Measurements from ENCODE around the gene TPSAB1.
"Not testable (repeated sequence)": the region's sequence is repeated elsewhere in the genome, so short reads cannot be mapped to it uniquely, and the experiment has no call there.

TPSAB1 gene

GRCh38 chr16:1240436-1240835, at the start of gene TPSAB1:
TPSAB1 (plus strand) TSS chr16:1240705; CDS start chr16:1240939, 234 bp downstream.
- in situ Hi-C loops (cut with HindIII; ENCODE audit: low sequenced_read_pairs) = not testable (repeated sequence)

DNA sequence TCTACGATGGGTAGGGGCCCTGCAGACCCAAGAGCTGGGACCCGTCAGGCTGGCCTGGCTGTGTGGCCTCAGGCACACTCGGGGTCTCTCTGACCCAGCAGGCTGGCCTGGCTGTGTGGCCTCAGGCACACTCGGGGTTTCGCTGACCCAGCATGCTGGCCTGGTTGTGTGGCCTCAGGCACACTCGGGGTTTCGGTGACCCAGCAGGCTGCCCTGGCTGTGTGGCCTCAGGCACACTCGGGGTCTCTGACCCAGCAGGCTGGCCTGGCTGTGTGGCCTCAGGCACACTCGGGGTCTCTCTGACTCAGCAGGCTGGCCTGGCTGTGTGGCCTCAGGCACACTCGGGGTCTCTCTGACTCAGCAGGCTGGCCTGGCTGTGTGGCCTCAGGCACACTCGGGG, 49.7 kb upstream of the TPSAB1 start:
- in situ Hi-C loops (cut with HindIII; ENCODE audit: low sequenced_read_pairs) = not testable (repeated sequence)

- in situ Hi-C loops (cut with HindIII; ENCODE audit: low sequenced_read_pairs) = no loop called here
Observed at GRCh38 chr16:1192384-1193073, 48.0 kb upstream of the TPSAB1 start.

- in situ Hi-C loops (cut with HindIII; ENCODE audit: low sequenced_read_pairs) = no loop called here
Observed at GRCh38 chr16:1193143-1193824, 47.2 kb upstream of the TPSAB1 start.

GRCh38 chr16:1193825-1194581, 46.5 kb upstream of the TPSAB1 start:
- in situ Hi-C loops (cut with HindIII; ENCODE audit: low sequenced_read_pairs) = no loop called here

DNA sequence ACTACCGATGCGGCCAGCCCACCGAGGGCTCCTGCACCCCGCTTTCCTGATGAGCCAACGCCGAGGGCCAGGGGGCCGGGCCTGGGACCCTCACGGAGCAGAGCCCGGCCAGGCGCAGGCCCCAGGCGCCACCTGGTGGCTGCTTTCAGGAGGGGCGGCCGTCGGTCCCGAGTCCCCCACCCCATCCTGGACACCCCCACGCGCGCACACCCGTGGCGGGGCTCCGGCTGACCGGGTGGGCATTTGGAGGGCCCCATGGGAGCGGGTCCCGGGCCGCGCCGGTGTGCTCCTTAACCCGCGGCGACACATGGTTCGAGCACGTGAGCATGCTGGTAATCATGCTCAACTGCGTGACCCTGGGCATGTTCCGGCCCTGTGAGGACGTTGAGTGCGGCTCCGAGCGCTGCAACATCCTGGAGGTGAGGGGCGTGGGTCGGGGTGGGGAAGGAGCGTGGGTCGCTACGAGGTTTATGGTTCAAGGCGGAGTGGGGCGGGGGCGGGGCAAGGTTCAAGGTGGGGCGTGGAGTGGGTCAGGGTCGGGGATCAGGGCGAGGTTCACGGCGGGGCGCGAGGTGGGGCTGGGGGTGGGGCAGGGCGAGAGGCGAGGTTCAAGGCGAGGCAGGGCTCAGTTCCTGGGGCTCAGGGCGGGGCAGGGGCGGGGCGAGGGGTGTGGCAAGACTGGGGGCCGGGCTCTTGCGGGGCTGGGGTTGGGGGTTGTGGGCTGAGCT, 45.7 kb upstream of the TPSAB1 start:
- in situ Hi-C loops (cut with HindIII; ENCODE audit: low sequenced_read_pairs) = no loop called here

- in situ Hi-C loops (cut with HindIII; ENCODE audit: low sequenced_read_pairs) = no loop called here
Observed at GRCh38 chr16:1195393-1195666, 45.2 kb upstream of the TPSAB1 start.

GRCh38 chr16:1196494-1196893, 44.0 kb upstream of the TPSAB1 start:
- in situ Hi-C loops (cut with HindIII; ENCODE audit: low sequenced_read_pairs) = no loop called here

DNA sequence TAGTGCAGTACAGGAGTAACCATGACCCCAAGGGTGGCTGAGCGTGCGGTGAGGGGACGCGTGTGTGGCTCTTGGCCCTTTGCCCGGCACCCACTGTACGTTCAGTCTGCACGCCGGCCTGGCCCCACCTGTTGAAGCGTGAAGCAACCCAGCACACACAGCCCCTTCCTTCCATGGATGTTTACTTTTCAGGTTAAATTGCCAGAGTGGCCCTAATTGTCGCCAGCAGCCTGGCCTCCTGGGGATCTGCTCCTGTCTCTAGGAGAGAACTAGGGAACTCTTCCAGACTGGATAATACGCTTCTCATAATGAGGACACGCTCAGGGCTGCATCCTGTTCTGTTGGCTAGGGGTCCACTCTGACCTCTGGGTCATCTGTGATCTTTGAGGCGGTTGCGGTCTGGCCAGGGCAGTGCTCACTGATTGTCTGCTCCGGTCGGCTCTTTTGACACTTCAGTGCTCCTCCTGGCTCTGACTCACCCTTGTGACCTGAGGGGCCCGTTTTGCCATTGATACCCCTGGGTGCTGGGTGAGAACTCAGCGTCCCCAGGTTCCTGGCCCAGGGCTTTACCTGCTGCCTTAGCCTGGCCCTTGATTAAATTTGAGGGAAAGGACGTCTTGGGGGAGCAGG, 43.2 kb upstream of the TPSAB1 start:
- in situ Hi-C loops (cut with HindIII; ENCODE audit: low sequenced_read_pairs) = no loop called here

GRCh38 chr16:1198194-1198593, 42.3 kb upstream of the TPSAB1 start:
- in situ Hi-C loops (cut with HindIII; ENCODE audit: low sequenced_read_pairs) = no loop called here

DNA sequence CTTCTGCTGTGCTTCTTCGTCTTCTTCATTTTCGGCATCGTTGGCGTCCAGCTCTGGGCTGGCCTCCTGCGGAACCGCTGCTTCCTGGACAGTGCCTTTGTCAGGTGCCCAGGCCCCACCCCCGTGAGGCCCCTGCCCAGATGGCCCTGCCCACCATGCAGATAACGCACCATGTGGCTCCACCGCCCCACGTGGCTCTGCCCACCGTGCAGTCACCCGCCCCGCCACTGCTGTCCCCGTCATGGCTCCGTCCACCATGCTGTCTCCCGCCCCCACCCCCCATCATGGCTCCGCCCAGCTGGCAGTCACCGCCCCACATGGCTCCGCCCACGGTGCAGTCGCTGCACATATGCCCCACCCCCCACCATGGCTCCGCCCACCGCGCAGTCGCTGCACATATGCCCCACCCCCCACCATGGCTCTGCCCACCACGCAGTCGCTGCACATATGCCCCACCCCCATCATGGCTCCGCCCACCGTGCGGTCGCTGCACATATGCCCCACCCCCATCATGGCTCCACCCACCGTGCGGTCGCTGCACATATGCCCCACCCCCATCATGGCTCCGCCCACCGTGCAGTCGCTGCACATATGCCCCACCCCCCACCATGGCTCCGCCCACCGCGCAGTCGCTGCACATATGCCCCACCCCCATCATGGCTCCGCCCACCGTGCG, 41.7 kb upstream of the TPSAB1 start:
- in situ Hi-C loops (cut with HindIII; ENCODE audit: low sequenced_read_pairs) = not testable (repeated sequence)

DNA sequence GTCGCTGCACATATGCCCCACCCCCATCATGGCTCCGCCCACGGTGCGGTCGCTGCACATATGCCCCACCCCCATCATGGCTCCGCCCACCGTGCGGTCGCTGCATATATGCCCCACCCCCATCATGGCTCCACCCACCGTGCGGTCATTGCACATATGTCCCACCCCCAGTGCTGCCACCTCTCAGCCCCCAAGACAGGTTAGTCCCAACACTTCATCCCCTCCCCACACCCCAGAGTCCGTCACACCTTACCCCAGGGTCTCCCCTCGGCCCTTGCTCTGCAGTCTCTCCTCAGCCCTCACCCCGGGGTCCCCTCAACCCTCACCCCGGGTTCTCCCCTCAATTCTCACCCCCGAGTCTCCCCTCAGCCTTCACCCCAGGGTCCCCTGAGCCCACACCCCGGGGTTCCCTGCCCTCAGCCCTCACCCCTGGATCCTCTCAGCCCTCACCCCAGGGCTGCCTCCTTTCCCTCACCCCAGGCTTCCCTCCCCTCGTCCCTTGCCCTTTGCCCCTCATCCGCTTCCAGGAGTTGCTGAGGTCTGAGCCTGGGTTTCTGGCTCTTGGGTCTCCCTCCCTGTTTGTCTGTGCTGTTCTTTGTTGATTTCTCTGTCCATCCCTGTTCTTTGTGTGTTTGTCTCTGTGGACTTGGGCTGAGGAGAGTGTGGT, 41.0 kb upstream of the TPSAB1 start:
- in situ Hi-C loops (cut with HindIII; ENCODE audit: low sequenced_read_pairs) = no loop called here

DNA sequence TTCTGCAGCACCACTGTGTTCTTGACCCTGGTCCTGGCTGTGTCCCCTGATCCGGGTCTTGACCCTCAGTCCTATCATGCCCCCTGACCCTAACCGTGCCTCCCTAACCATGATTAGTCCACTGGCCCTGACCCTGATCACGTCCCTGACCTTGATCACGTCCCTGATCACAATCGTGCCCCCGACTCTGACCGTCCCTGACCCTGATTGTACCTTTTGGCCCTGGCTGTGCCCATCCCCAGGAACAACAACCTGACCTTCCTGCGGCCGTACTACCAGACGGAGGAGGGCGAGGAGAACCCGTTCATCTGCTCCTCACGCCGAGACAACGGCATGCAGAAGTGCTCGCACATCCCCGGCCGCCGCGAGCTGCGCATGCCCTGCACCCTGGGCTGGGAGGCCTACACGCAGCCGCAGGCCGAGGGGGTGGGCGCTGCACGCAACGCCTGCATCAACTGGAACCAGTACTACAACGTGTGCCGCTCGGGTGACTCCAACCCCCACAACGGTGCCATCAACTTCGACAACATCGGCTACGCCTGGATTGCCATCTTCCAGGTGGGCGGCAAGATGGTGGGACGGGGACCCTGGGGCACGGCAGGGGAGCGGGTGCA, 40.4 kb upstream of the TPSAB1 start:
- in situ Hi-C loops (cut with HindIII; ENCODE audit: low sequenced_read_pairs) = no loop called here

GRCh38 chr16:1201444-1201843, 39.1 kb upstream of the TPSAB1 start:
- in situ Hi-C loops (cut with HindIII; ENCODE audit: low sequenced_read_pairs) = no loop called here

DNA sequence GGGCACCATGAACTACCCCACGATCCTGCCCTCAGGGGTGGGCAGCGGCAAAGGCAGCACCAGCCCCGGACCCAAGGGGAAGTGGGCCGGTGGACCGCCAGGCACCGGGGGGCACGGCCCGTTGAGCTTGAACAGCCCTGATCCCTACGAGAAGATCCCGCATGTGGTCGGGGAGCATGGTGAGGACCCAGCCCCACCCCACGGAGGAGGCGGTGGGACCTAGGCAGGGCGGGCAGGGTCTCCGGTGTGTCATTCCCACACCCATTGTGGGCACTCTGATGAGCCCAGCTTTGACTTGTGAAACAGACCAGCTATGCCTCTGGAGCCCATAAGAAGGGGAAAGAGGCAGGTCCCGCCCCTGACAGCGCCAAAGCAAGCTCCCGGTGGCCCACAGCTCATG, 38.2 kb upstream of the TPSAB1 start:
- in situ Hi-C loops (cut with HindIII; ENCODE audit: low sequenced_read_pairs) = no loop called here

GRCh38 chr16:1204933-1205332, 35.6 kb upstream of the TPSAB1 start:
- in situ Hi-C loops (cut with HindIII; ENCODE audit: low sequenced_read_pairs) = no loop called here

- in situ Hi-C loops (cut with HindIII; ENCODE audit: low sequenced_read_pairs) = no loop called here
Observed at GRCh38 chr16:1206326-1206725, 34.2 kb upstream of the TPSAB1 start.

DNA sequence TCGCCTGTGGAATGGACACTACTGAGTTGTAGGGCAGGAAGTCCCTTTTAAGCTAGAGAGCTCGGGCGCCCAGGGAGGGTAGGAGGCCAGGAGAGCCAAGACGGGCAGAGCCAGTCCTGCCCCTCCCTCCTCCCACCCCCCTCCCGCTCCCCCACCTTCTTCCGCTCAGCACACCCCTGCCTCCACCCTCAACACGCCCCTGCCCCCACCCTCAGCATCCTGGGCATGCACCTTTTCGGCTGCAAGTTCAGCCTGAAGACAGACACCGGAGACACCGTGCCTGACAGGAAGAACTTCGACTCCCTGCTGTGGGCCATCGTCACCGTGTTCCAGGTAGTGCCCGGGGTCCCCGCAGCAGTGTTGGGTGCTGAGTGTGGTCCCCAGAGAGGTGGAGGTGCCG, 33.7 kb upstream of the TPSAB1 start:
- in situ Hi-C loops (cut with HindIII; ENCODE audit: low sequenced_read_pairs) = no loop called here

DNA sequence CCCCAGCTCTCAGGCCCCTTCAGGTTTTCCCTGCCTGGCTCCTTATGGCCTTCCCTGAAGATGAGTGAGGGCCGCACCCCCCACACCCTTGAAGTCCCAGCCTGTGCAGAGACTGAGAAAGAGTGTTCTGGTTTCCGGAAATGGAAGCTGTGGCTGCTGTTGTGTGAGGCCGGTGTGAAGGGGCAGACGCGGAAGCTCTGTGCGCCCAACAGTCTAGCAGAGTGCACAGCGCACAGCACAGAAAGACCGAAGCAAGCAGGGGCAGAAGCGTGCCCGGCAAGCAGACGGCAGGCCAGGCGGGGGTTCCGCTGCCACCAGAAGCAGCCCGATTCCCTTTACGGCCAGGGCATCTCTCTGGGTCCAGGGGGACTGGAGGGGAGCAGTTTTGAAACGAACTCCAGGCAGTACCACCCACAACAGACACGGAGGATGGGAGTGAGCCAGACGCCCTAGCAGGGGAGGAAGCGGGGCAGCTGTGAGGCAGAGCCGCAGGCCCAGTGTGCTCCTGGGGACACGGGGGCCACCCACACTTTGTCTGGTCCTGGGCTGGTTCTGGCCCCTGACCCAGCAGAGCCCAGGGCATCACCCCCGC, 32.2 kb upstream of the TPSAB1 start:
- in situ Hi-C loops (cut with HindIII; ENCODE audit: low sequenced_read_pairs) = no loop called here

Measured in endothelial cell of hepatic sinusoid (primary cell).